HL-60 (cell line): ENCODE results near the gene TFRC.

ENCODE experiments used
- DNase-seq, 2 experiments: peaks; one replicate each; pipeline ENCODE4 v3.0.0-alpha.2; 2010 to 2020; ENCODE audit warnings: low read depth in 1 of 2, low spot score in 1 of 2
- H3K27ac ChIP-seq: fragments of 250-450 bp; sonication (Bioruptor Pico); replicated peaks from 2 replicates; pipeline ENCODE4 v1.5.1; 2020; ENCODE audit warnings: mild to moderate bottlenecking, moderate library complexity
- H3K27me3 ChIP-seq: fragments of 250-450 bp; sonication (Bioruptor Pico); 2 replicates; pipeline ENCODE4 v1.5.1; 2021; ENCODE audit warnings: mild to moderate bottlenecking, moderate library complexity; ENCODE audit not compliant: insufficient read depth, poor library complexity, severe bottlenecking
- H3K4me3 ChIP-seq: replicated peaks from 2 replicates; pipeline ENCODE4 v1.5.1; 2011; ENCODE audit warnings: mild to moderate bottlenecking, control low read depth, low read length; ENCODE audit not compliant: insufficient read depth
- GABPA ChIP-seq: IDR thresholded peaks from 2 replicates; pipeline ENCODE4 v1.6.1; 2012; ENCODE audit warnings: low read depth
- POLR2AphosphoS5 ChIP-seq: IDR thresholded peaks from 2 replicates; pipeline ENCODE4 v1.6.1; 2012; ENCODE audit warnings: low read depth
- SPI1 ChIP-seq: IDR thresholded peaks from 2 replicates; pipeline ENCODE4 v1.6.1; 2012; ENCODE audit warnings: low read depth, mild to moderate bottlenecking, borderline replicate concordance
- TF ChIP-seq, protein P1 (sequence below): IDR thresholded peaks from 2 replicates; pipeline ENCODE4 v1.6.1; 2012; ENCODE audit warnings: low read depth; ENCODE audit not compliant: insufficient replicate concordance
- TF ChIP-seq, protein P2 (sequence below): IDR thresholded peaks from one replicate; pipeline ENCODE4 v1.5.1; 2011; ENCODE audit warnings: low read length, control low read depth, inconsistent platforms; ENCODE audit not compliant: insufficient read depth

The TFRC gene

DNA sequence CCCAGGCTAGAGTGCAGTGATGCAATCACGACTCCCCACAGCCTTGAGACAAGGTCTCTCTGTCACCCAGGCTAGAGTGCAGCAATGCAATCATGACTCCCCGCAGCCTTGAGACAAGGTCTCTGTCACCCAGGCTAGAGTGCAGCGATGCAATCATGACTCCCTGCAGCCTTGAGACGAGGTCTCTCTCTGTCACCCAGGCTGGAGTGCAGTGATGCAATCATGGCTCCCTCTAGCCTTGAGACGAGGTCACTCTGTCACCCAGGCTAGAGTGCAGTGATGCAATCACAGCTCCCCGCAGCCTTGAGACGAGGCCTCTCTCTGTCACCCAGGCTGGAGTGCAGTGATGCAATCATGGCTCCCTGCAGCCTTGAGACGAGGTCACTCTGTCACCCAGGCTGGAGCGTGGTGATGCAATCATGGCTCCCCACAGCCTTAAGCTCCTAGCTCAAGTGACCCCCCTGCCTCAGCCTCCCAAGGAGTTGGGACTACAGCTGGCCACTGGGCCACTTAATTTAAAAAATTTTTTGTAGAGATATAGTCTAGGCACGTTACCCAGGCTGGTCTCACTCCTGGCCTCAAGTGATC is 26.1 kb downstream of the TFRC start:
- TF ChIP-seq, protein P1, sequence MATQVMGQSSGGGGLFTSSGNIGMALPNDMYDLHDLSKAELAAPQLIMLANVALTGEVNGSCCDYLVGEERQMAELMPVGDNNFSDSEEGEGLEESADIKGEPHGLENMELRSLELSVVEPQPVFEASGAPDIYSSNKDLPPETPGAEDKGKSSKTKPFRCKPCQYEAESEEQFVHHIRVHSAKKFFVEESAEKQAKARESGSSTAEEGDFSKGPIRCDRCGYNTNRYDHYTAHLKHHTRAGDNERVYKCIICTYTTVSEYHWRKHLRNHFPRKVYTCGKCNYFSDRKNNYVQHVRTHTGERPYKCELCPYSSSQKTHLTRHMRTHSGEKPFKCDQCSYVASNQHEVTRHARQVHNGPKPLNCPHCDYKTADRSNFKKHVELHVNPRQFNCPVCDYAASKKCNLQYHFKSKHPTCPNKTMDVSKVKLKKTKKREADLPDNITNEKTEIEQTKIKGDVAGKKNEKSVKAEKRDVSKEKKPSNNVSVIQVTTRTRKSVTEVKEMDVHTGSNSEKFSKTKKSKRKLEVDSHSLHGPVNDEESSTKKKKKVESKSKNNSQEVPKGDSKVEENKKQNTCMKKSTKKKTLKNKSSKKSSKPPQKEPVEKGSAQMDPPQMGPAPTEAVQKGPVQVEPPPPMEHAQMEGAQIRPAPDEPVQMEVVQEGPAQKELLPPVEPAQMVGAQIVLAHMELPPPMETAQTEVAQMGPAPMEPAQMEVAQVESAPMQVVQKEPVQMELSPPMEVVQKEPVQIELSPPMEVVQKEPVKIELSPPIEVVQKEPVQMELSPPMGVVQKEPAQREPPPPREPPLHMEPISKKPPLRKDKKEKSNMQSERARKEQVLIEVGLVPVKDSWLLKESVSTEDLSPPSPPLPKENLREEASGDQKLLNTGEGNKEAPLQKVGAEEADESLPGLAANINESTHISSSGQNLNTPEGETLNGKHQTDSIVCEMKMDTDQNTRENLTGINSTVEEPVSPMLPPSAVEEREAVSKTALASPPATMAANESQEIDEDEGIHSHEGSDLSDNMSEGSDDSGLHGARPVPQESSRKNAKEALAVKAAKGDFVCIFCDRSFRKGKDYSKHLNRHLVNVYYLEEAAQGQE: no peak
- peak; percentile 89 for TF ChIP-seq POLR2AphosphoS5
- peak; percentile 94 to 98 for DNase-seq
- no peak overlapping the region for H3K4me3 ChIP-seq
- H3K27ac ChIP-seq: peak overlapping the region; percentile 36
- no peaks in the 10 kb centered on the region for H3K27me3 ChIP-seq

DNA sequence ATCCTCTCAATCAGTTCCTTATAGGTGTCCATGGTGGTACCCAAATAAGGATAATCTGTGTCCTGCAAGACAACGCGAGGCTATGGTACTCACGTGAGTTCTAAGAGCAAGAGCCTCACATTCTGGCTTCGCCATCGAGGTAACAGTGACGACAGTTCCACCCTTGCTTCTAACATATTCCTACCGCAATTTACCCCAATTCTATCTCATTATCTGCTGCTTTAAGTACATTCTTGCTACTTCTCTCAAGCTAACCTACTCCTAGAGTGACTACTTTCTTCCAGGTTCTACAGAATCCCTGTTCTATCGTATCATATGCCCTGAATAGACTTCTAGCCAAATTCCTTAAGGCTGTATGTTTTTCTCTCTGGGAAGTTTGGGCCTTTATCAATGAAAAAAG is 26.6 kb downstream of the TFRC start:
- no peak for DNase-seq
- Histone ChIP-seq H3K4me3 (no peak overlapping the region), H3K27ac (peak overlapping the region; percentile 36), H3K27me3 (no peaks in the 10 kb centered on the region)
- TF ChIP-seq, protein P2, sequence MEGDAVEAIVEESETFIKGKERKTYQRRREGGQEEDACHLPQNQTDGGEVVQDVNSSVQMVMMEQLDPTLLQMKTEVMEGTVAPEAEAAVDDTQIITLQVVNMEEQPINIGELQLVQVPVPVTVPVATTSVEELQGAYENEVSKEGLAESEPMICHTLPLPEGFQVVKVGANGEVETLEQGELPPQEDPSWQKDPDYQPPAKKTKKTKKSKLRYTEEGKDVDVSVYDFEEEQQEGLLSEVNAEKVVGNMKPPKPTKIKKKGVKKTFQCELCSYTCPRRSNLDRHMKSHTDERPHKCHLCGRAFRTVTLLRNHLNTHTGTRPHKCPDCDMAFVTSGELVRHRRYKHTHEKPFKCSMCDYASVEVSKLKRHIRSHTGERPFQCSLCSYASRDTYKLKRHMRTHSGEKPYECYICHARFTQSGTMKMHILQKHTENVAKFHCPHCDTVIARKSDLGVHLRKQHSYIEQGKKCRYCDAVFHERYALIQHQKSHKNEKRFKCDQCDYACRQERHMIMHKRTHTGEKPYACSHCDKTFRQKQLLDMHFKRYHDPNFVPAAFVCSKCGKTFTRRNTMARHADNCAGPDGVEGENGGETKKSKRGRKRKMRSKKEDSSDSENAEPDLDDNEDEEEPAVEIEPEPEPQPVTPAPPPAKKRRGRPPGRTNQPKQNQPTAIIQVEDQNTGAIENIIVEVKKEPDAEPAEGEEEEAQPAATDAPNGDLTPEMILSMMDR: no peak
- TF ChIP-seq SPI1: no peak
- TF ChIP-seq, protein P1: no peak
- TF ChIP-seq GABPA: no peak
- no peak for TF ChIP-seq POLR2AphosphoS5

DNA sequence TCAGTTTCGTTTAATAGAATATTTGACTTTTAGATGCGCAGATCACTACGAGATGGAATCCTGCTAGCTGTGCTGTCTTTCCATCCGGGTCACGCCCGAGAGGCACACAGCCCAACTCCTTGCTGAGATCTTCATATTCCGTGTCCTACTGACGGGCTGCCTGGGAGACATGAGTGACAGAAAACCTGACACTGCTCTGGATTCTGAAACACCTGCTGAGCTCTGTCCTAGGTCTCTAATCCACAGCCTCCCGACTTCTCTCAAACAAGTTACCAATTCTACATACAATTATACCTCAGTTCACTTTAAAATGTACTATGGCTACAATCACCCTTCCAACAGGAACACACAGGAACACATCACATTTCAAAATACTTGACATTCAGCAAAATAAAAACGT is 27.2 kb downstream of the TFRC start:
- no peak for DNase-seq
- no peak overlapping the region for H3K27ac ChIP-seq
- no peak for TF ChIP-seq GABPA
- TF ChIP-seq, protein P1: no peak
- TF ChIP-seq, protein P2: no peak
- no peak for TF ChIP-seq SPI1
- TF ChIP-seq POLR2AphosphoS5: no peak
- no peaks in the 10 kb centered on the region for H3K27me3 ChIP-seq
- H3K4me3 ChIP-seq: no peak overlapping the region
